Transverse colon (tissue), 4 donors: ENCODE results near the gene AKR1C4.

Experiments
- EP300 ChIP-seq: sonication (generic); formaldehyde crosslinking; IDR thresholded peaks from one replicate; pipeline ENCODE4 v1.6.1; 2017; ENCODE audit warnings: antibody characterized with exemption, low read depth
- POLR2A ChIP-seq: fragments of 450-650 bp; IDR thresholded peaks from one replicate; pipeline ENCODE4 v1.6.1; 2016; ENCODE audit warnings: antibody characterized with exemption, mild to moderate bottlenecking, moderate library complexity
- POLR2AphosphoS5 ChIP-seq, 3 donors: sonication (generic); formaldehyde crosslinking; IDR thresholded peaks; one replicate each; pipeline ENCODE4 v1.6.1; 2016; ENCODE audit warnings: antibody characterized with exemption in 3 of 3
- TF ChIP-seq, protein P1 (sequence below), 5 experiments: fragments of 200-600 bp in 3 of 5; fragments of 450-650 bp in 2 of 5; sonication (generic) in 3 of 5; IDR thresholded peaks; 1 replicate in 2 of 5; 2 replicates in 3 of 5; pipeline ENCODE4 v1.5.1; 2016 to 2017; ENCODE audit warnings: antibody characterized with exemption in 5 of 5, inconsistent platforms in 3 of 5, mild to moderate bottlenecking in 2 of 5, moderate library complexity in 1 of 5

DNA sequence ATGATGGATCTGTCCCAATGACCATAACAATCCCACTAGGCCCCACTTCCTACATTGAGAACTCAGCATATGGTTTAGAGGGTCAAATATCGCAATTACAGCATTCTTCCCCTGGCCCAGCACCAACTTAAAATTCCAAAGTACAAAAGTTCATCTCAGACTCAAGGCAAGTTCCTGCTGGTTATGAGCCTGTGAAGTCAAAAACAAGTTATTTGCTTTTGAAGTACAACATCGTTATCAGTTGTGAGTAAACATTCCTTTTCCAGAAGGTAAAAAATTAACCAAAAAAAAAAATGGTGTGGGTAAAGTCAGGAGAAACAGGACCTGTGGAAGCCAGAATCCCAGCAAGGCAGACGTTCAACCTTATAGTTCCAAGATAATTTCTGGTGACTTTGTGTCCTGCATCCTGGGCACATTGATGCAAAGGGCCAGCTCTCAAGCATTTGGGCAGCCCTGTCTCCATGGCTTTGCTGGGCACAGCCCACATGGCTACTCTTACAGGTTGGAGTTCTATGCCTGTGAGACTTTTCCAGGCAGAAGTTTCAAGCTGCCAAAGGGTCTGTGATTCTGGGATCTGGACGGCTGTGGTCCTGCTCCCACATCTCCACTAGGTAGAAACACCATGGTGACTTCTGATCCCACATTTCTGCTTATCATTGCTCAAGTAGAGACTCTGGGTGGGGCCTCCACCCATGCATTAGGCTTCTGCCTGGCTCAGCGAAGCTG is 49.2 kb upstream of the AKR1C4 start:
- TF ChIP-seq, protein P1, sequence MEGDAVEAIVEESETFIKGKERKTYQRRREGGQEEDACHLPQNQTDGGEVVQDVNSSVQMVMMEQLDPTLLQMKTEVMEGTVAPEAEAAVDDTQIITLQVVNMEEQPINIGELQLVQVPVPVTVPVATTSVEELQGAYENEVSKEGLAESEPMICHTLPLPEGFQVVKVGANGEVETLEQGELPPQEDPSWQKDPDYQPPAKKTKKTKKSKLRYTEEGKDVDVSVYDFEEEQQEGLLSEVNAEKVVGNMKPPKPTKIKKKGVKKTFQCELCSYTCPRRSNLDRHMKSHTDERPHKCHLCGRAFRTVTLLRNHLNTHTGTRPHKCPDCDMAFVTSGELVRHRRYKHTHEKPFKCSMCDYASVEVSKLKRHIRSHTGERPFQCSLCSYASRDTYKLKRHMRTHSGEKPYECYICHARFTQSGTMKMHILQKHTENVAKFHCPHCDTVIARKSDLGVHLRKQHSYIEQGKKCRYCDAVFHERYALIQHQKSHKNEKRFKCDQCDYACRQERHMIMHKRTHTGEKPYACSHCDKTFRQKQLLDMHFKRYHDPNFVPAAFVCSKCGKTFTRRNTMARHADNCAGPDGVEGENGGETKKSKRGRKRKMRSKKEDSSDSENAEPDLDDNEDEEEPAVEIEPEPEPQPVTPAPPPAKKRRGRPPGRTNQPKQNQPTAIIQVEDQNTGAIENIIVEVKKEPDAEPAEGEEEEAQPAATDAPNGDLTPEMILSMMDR (IDR thresholded peaks at IDR 0.05) = no peak
- peak in 1 of 3 donors; percentile 55 for TF ChIP-seq POLR2AphosphoS5 (IDR thresholded peaks at IDR 0.05)
- TF ChIP-seq POLR2A = no peak
- no peak for TF ChIP-seq EP300
